GM23338 (cell line): ENCODE results near the gene KIF3C. TPM values are rescaled to one million over a fixed set of nuclear protein-coding genes. Genes with fewer than 3 reads are reported as not detected.

Source experiments
- ATAC-seq: fragments of 200-7000 bp; cut with Tn5 transposase; 3 replicates; pipeline ENCODE4 v1.9.1; 2020
- DNase-seq: peaks from one replicate; pipeline ENCODE4 v3.0.0-alpha.2; 2015; ENCODE audit warnings: low spot score
- H2AFZ ChIP-seq: fragments of 200-600 bp; sonication (generic); 2 replicates; pipeline ENCODE4 v1.8.0; 2016; ENCODE audit warnings: antibody characterized with exemption, mild to moderate bottlenecking, moderate library complexity
- H3F3A ChIP-seq: fragments of 200-600 bp; sonication (generic); replicated peaks from 2 replicates; pipeline ENCODE4 v1.8.0; 2017; ENCODE audit warnings: antibody characterized with exemption, mixed run types, low read depth
- H3K27ac ChIP-seq: fragments of 200-600 bp; sonication (generic); 2 replicates; pipeline ENCODE4 v1.6.1; 2016; ENCODE audit warnings: low read depth
- H3K27me3 ChIP-seq: fragments of 200-600 bp; sonication (generic); 2 replicates; pipeline ENCODE4 v1.8.0; 2016; ENCODE audit warnings: mild to moderate bottlenecking, mixed run types, moderate library complexity; ENCODE audit not compliant: insufficient read depth
- H3K36me3 ChIP-seq: fragments of 200-600 bp; sonication (generic); 2 replicates; pipeline ENCODE4 v1.8.0; 2016; ENCODE audit warnings: mild to moderate bottlenecking; ENCODE audit not compliant: insufficient read depth
- H3K4me1 ChIP-seq: fragments of 200-600 bp; sonication (generic); 2 replicates; pipeline ENCODE4 v1.8.0; 2016; ENCODE audit warnings: mild to moderate bottlenecking, moderate library complexity; ENCODE audit not compliant: insufficient read depth
- H3K4me2 ChIP-seq: fragments of 200-600 bp; sonication (generic); 2 replicates; pipeline ENCODE4 v1.7.1; 2017; ENCODE audit warnings: mixed run types
- H3K4me3 ChIP-seq: fragments of 200-600 bp; sonication (generic); 2 replicates; pipeline ENCODE4 v1.6.1; 2016; ENCODE audit warnings: mixed run types
- H3K79me2 ChIP-seq: fragments of 200-600 bp; sonication (generic); replicated peaks from 2 replicates; pipeline ENCODE4 v1.8.0; 2017; ENCODE audit warnings: mild to moderate bottlenecking; ENCODE audit not compliant: insufficient read depth
- H3K9me2 ChIP-seq: fragments of 200-600 bp; sonication (generic); 2 replicates; pipeline ENCODE4 v1.8.0; 2017; ENCODE audit not compliant: insufficient read depth
- H4K20me1 ChIP-seq: fragments of 200-600 bp; sonication (generic); replicated peaks from 2 replicates; pipeline ENCODE4 v1.8.0; 2017; ENCODE audit warnings: mild to moderate bottlenecking; ENCODE audit not compliant: insufficient read depth
- H3K27ac Mint-ChIP-seq: 2 replicates; pipeline ENCODE4 v1.8.0; 2020; ENCODE audit warnings: inconsistent platforms, mild to moderate bottlenecking, moderate library complexity, mixed read lengths
- H3K27me3 Mint-ChIP-seq: 3 replicates; pipeline ENCODE4 v1.8.0; 2022; ENCODE audit warnings: low read depth, mild to moderate bottlenecking, moderate library complexity, mixed read lengths, inconsistent platforms; ENCODE audit not compliant: insufficient read depth, poor library complexity
- H3K36me3 Mint-ChIP-seq: 3 replicates; pipeline ENCODE4 v1.8.0; 2021; ENCODE audit warnings: low read depth, mild to moderate bottlenecking, inconsistent platforms, moderate library complexity, mixed read lengths
- H3K4me1 Mint-ChIP-seq: 3 replicates; pipeline ENCODE4 v1.8.0; 2020; ENCODE audit warnings: mild to moderate bottlenecking, inconsistent platforms, mixed read lengths
- H3K4me3 Mint-ChIP-seq: 3 replicates; pipeline ENCODE4 v1.8.0; 2021; ENCODE audit warnings: moderate library complexity, mild to moderate bottlenecking, inconsistent platforms, mixed read lengths
- H3K9me3 Mint-ChIP-seq: 3 replicates; pipeline ENCODE4 v1.8.0; 2020; ENCODE audit warnings: moderate library complexity, mild to moderate bottlenecking, inconsistent platforms, mixed read lengths
- CREB1 ChIP-seq: fragments of 250-450 bp; sonication (Bioruptor Pico); IDR thresholded peaks from 2 replicates; pipeline ENCODE4 v1.5.0; 2020; ENCODE audit warnings: low read depth, mild to moderate bottlenecking, moderate library complexity
- CTCF ChIP-seq, 2 experiments: fragments of 200-600 bp in 1 of 2; sonication (generic) in 1 of 2; conservative IDR thresholded peaks; 2 replicates each; pipeline versions ENCODE4 v1.5.1 to v1.6.1; 2016 to 2017; ENCODE audit warnings: antibody characterized with exemption in 2 of 2, low read depth in 2 of 2, mild to moderate bottlenecking in 2 of 2, moderate library complexity in 1 of 2
- ETS1 ChIP-seq: IDR thresholded peaks from 2 replicates; pipeline ENCODE4 v1.6.1; 2016; ENCODE audit warnings: antibody characterized with exemption
- EZH2 ChIP-seq: fragments of 200-600 bp; sonication (generic); IDR thresholded peaks from one replicate; pipeline ENCODE4 v1.8.0; 2017; ENCODE audit warnings: antibody characterized with exemption, mild to moderate bottlenecking, low read depth; ENCODE audit not compliant: unreplicated experiment
- EZH2phosphoT487 ChIP-seq: fragments of 200-600 bp; sonication (generic); IDR thresholded peaks from one replicate; pipeline ENCODE4 v1.8.1; 2018; ENCODE audit warnings: antibody characterized with exemption; ENCODE audit not compliant: unreplicated experiment
- JUNB ChIP-seq: IDR thresholded peaks from one replicate; pipeline ENCODE4 v1.6.1; 2016; ENCODE audit warnings: antibody characterized with exemption; ENCODE audit not compliant: unreplicated experiment
- NANOG ChIP-seq: IDR thresholded peaks from 2 replicates; pipeline ENCODE4 v1.6.1; 2016; ENCODE audit warnings: antibody characterized with exemption, borderline replicate concordance
- POLR2AphosphoS5 ChIP-seq: IDR thresholded peaks from 2 replicates; pipeline ENCODE4 v1.6.1; 2016; ENCODE audit warnings: antibody characterized with exemption, low read depth
- REST ChIP-seq: IDR thresholded peaks from one replicate; pipeline ENCODE4 v1.6.1; 2018; ENCODE audit warnings: antibody characterized with exemption; ENCODE audit not compliant: unreplicated experiment
- STAT1 ChIP-seq: IDR thresholded peaks from one replicate; pipeline ENCODE4 v1.6.1; 2016; ENCODE audit warnings: antibody characterized with exemption; ENCODE audit not compliant: unreplicated experiment
- ZNF114 ChIP-seq: fragments of 250-450 bp; sonication (Bioruptor Pico); IDR thresholded peaks from 2 replicates; pipeline ENCODE4 v1.5.0; 2020; ENCODE audit warnings: mild to moderate bottlenecking, moderate library complexity
- ZNF331 ChIP-seq: fragments of 250-450 bp; sonication (Bioruptor Pico); IDR thresholded peaks from 2 replicates; pipeline ENCODE4 v1.5.0; 2020; ENCODE audit warnings: low read depth, mild to moderate bottlenecking, moderate library complexity
- ZNF462 ChIP-seq: fragments of 250-450 bp; sonication (Bioruptor Pico); IDR thresholded peaks from 2 replicates; pipeline ENCODE4 v1.5.0; 2020; ENCODE audit warnings: mild to moderate bottlenecking, moderate library complexity
- polyA plus RNA-seq: library from polyadenylated mRNA; unstranded; fragments of >200 nt; fragmentation: Nextera tagmentation; extraction: Ambion mirVana; gene quantifications from 2 replicates; pipeline ENCODE4 v1.2.1, GENCODE V29; 2016
- total RNA-seq: library from RNA; depleted of rRNA; stranded (reverse); fragments of >200 nt; shearing (Covaris generic); gene quantifications from 2 replicates; pipeline ENCODE4 v1.2.3, GENCODE V29; 2014

The KIF3C gene
- total and polyA plus RNA-seq, 2 experiments from 2014 or later: 14.9 to 40.0 TPM

- no peaks in the 10 kb centered on the region for H4K20me1 ChIP-seq
Measured at GRCh38 chr2:26000561-26001082, 18.3 kb upstream of the KIF3C start.

More at GRCh38 chr2:26000561-26001082, 18.3 kb upstream of the KIF3C start:
- H3K79me2 ChIP-seq: no peaks in the 10 kb centered on the region
- no peaks in the 10 kb centered on the region for H3K9me2 ChIP-seq
- H3K36me3 Mint-ChIP-seq: no peaks in the 10 kb centered on the region
- 0 out of 2 replicates have a peak overlapping the region, but pooled peaks have one; percentile 69 for H2AFZ ChIP-seq
- peaks cover 11% of the 10 kb centered on the region for H3K27me3 Mint-ChIP-seq
- H3F3A ChIP-seq: no peaks in the 10 kb centered on the region
- no peak overlapping the region for H3K4me2 ChIP-seq
- H3K36me3 ChIP-seq: no peaks in the 10 kb centered on the region
- H3K9me3 Mint-ChIP-seq: no peaks in the 10 kb centered on the region; the same call in 2 of the 3 replicates
- H3K4me1 ChIP-seq: no peaks in the 10 kb centered on the region; the same call in 1 of the 2 replicates
- no peak overlapping the region for H3K4me3 ChIP-seq
- H3K27ac ChIP-seq: no peak overlapping the region
- ATAC-seq (no peak), DNase-seq (no peak)
- no peak for TF ChIP-seq EZH2phosphoT487
- TF ChIP-seq REST: no peak
- no peak for TF ChIP-seq NANOG
- no peak for TF ChIP-seq EZH2
- TF ChIP-seq CTCF (conservative IDR thresholded peaks at IDR 0.05; ENCODE audit: low read depth in 2 of 2): no peak
- TF ChIP-seq ZNF331 (CRISPR knock-in tag): no peak
- no peak for TF ChIP-seq CREB1 (CRISPR knock-in tag)
- TF ChIP-seq JUNB: no peak
- no peak for TF ChIP-seq STAT1
- TF ChIP-seq ZNF462 (CRISPR knock-in tag): no peak
- no peak for TF ChIP-seq POLR2AphosphoS5
- no peak for TF ChIP-seq ETS1
- TF ChIP-seq ZNF114 (CRISPR knock-in tag): no peak
- peaks cover 6% of the 10 kb centered on the region for H3K4me1 Mint-ChIP-seq
- no peak overlapping the region for H3K4me3 Mint-ChIP-seq
- H3K27ac Mint-ChIP-seq: no peak overlapping the region
- no peaks in the 10 kb centered on the region for H3K27me3 ChIP-seq
